HepG2 (cell line): Measurements from ENCODE around the gene ITGB3. TPM values are rescaled to one million over a fixed set of nuclear protein-coding genes. Genes with fewer than 3 reads are reported as not detected.

Experiments
- BRD4 ChIP-seq: sonication (generic); formaldehyde crosslinking; IDR thresholded peaks from 2 replicates; pipeline ENCODE4 v1.4.0; 2020; ENCODE audit warnings: missing genetic modification reagents
- ERF ChIP-seq: IDR thresholded peaks from 2 replicates; pipeline ENCODE4 v1.6.1; 2018; ENCODE audit warnings: missing biosample characterization, missing genetic modification reagents
- SETDB1 ChIP-seq: sonication (generic); formaldehyde crosslinking; IDR thresholded peaks from 2 replicates; pipeline ENCODE4 v1.5.1; 2020; ENCODE audit warnings: missing genetic modification reagents, mild to moderate bottlenecking, borderline replicate concordance
- SIX1 ChIP-seq: sonication (generic); formaldehyde crosslinking; IDR thresholded peaks from 2 replicates; pipeline ENCODE4 v1.4.0; 2020; ENCODE audit warnings: missing genetic modification reagents, borderline replicate concordance
- SOX13 ChIP-seq, 3 experiments: fragments of 450-650 bp in 1 of 3; sonication (generic) in 1 of 3; formaldehyde crosslinking in 1 of 3; IDR thresholded peaks in 2 of 3; conservative IDR thresholded peaks in 1 of 3; 2 replicates each; pipeline versions ENCODE4 v1.5.0 to v1.6.1; 2016 to 2020; ENCODE audit warnings: antibody characterized with exemption in 1 of 3, mild to moderate bottlenecking in 1 of 3, missing compliant biosample characterization in 1 of 3, missing genetic modification reagents in 1 of 3, moderate library complexity in 1 of 3
- TP53 ChIP-seq: sonication (generic); formaldehyde crosslinking; conservative IDR thresholded peaks from 2 replicates; pipeline ENCODE4 v1.4.0; 2020; ENCODE audit warnings: missing genetic modification reagents
- ZBTB20 ChIP-seq: sonication (generic); formaldehyde crosslinking; IDR thresholded peaks from 2 replicates; pipeline ENCODE4 v1.8.1; 2023; ENCODE audit warnings: missing genetic modification reagents, low read depth, mild to moderate bottlenecking, borderline replicate concordance
- ZNF17 ChIP-seq: sonication (generic); formaldehyde crosslinking; IDR thresholded peaks from 2 replicates; pipeline ENCODE4 v1.5.0; 2020; ENCODE audit warnings: mild to moderate bottlenecking, missing genetic modification reagents
- ZNF619 ChIP-seq: sonication (generic); formaldehyde crosslinking; IDR thresholded peaks from 2 replicates; pipeline ENCODE4 v1.4.0; 2020; ENCODE audit warnings: mild to moderate bottlenecking, missing genetic modification reagents
- ZNF782 ChIP-seq: sonication (generic); formaldehyde crosslinking; IDR thresholded peaks from 2 replicates; pipeline ENCODE4 v1.4.0; 2020; ENCODE audit warnings: missing genetic modification reagents, mild to moderate bottlenecking, borderline replicate concordance
- polyA plus RNA-seq, 8 experiments: library from polyadenylated mRNA; depleted of rRNA in 3 of 8; stranded (reverse) in 7 of 8; unstranded in 1 of 8; fragments of >200 nt; fragmentation: Illumina TruSeq in 4 of 8; extraction: Trizol in 4 of 8; gene quantifications; 2 replicates each; pipeline versions ENCODE4 v1.2.1 to v1.2.3, GENCODE V29; 2011 to 2016; ENCODE audit warnings: low read depth in 4 of 8, missing spikeins in 1 of 8, mixed read lengths in 1 of 8; ENCODE audit not compliant: insufficient read depth in 1 of 8
- total RNA-seq, 5 experiments: library from RNA; depleted of rRNA; stranded (reverse); fragments of >200 nt; fragmentation: Illumina TruSeq; extraction: Trizol; gene quantifications; 2 replicates each; pipeline ENCODE4 v1.2.3, GENCODE V29; 2016; ENCODE audit warnings: low read depth in 1 of 5
- TF ChIP-seq, protein P1 (sequence below): sonication (generic); formaldehyde crosslinking; IDR thresholded peaks from 2 replicates; pipeline ENCODE4 v1.4.0; 2020; ENCODE audit warnings: missing genetic modification reagents, mild to moderate bottlenecking, borderline replicate concordance
- TF ChIP-seq, protein P2 (sequence below): IDR thresholded peaks from 2 replicates; pipeline ENCODE4 v1.6.1; 2016; ENCODE audit warnings: low read depth, control low read depth
- TF ChIP-seq, protein P3 (sequence below): sonication (generic); formaldehyde crosslinking; IDR thresholded peaks from 2 replicates; pipeline ENCODE4 v1.8.1; 2023; ENCODE audit warnings: missing genetic modification reagents, mild to moderate bottlenecking, borderline replicate concordance
- TF ChIP-seq, protein P4 (sequence below), 2 experiments: fragments of 450-650 bp in 1 of 2; sonication (generic) in 1 of 2; formaldehyde crosslinking; IDR thresholded peaks; 2 replicates each; pipeline versions ENCODE4 v1.5.0 to v1.8.0; 2020 to 2022; ENCODE audit warnings: mild to moderate bottlenecking in 1 of 2, missing genetic modification reagents in 1 of 2
- TF ChIP-seq, protein P5 (sequence below): sonication (generic); formaldehyde crosslinking; IDR thresholded peaks from 2 replicates; pipeline ENCODE4 v1.5.0; 2020; ENCODE audit warnings: mild to moderate bottlenecking, low read depth, missing genetic modification reagents, borderline replicate concordance
- TF ChIP-seq, protein P6 (sequence below), 2 experiments: sonication (generic) in 1 of 2; formaldehyde crosslinking in 1 of 2; IDR thresholded peaks; 2 replicates each; pipeline versions ENCODE4 v1.4.0 to v1.6.1; 2016 to 2020; ENCODE audit warnings: borderline replicate concordance in 1 of 2, low read depth in 1 of 2, mild to moderate bottlenecking in 1 of 2, missing genetic modification reagents in 1 of 2

ITGB3 gene
- total and polyA plus RNA-seq, 2 of the 13 experiments (the other 11 are each of a cell fraction or from before 2014, with no cell fraction given) = 0.09 to 0.31 TPM

DNA sequence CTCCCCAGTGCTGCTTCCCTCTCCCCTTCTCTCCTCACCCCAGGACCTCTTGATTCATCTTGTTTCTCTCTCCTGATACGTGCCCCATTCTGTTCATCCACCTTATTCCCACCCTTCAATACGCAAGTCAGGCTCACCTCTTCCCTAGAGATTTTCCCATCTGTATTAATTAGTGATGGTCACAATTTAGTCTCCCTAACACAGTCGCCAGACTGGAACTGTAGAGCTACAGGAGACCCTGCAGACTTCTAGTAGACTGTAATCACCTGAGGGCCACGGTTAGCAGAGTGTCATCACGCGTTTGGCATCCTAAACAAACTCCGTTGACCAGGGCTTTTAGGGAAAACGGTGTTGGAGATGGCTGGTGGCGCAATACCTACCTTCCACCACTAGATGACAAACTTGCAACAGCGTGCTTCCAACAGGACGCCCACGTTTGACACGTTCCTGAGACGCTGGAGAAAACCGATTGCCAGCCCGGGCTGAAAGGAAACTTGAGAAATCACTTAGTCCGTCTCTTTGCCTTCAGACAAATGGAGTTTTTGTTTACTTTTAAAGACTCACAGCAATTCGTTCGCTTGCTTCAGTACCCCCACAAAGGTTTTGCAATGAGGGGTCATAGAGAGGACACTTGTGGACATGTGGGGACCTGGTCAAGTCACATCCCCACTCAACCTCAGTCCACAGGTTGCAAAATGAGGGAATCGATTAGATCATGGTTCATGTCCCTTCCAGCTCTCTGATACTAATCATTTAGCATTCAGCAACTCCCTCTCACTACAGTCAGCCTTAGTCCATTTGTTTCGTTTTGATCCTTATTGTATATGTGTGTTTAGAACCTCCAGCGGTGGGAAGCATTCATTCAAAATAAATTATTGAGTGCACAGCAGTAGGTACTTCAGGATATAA is 23.8 kb upstream of the ITGB3 start (continued):
- TF ChIP-seq, protein P1, sequence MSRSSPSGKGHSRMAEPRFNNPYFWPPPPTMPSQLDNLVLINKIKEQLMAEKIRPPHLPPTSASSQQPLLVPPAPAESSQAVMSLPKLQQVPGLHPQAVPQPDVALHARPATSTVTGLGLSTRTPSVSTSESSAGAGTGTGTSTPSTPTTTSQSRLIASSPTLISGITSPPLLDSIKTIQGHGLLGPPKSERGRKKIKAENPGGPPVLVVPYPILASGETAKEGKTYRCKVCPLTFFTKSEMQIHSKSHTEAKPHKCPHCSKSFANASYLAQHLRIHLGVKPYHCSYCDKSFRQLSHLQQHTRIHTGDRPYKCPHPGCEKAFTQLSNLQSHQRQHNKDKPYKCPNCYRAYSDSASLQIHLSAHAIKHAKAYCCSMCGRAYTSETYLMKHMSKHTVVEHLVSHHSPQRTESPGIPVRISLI (CRISPR knock-in tag) = peak; percentile 28; the same call in 1 of the 2 replicates
- TF ChIP-seq, protein P2, sequence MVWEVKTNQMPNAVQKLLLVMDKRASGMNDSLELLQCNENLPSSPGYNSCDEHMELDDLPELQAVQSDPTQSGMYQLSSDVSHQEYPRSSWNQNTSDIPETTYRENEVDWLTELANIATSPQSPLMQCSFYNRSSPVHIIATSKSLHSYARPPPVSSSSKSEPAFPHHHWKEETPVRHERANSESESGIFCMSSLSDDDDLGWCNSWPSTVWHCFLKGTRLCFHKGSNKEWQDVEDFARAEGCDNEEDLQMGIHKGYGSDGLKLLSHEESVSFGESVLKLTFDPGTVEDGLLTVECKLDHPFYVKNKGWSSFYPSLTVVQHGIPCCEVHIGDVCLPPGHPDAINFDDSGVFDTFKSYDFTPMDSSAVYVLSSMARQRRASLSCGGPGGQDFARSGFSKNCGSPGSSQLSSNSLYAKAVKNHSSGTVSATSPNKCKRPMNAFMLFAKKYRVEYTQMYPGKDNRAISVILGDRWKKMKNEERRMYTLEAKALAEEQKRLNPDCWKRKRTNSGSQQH (CRISPR knock-in tag) = peak; percentile 88; the same call in 1 of the 2 replicates
- TF ChIP-seq ZNF782 (CRISPR knock-in tag) (peak; percentile 66; the same call in 1 of the 2 replicates), ZBTB20 (CRISPR knock-in tag) (no peak), ERF (CRISPR knock-in tag) (peak; percentile 88), SETDB1 (CRISPR knock-in tag) (no peak), ZNF619 (CRISPR knock-in tag) (0 out of 2 replicates have a peak, but pooled peaks have one; percentile 44), ZNF17 (CRISPR knock-in tag) (peak; percentile 58; the same call in 1 of the 2 replicates), SIX1 (CRISPR knock-in tag) (peak; percentile 59; the same call in 1 of the 2 replicates), BRD4 (CRISPR knock-in tag) (no peak), TP53 (CRISPR knock-in tag) (no peak), SOX13 (IDR thresholded peaks at IDR 0.05) (no peak), SOX13 (CRISPR knock-in tag; conservative IDR thresholded peaks at IDR 0.05 in 1 of 2, IDR thresholded peaks at IDR 0.05 in 1 of 2) (peak in 1 of 2 experiments; percentile 36; a peak in 2 of 4 replicates)
- TF ChIP-seq, protein P3, sequence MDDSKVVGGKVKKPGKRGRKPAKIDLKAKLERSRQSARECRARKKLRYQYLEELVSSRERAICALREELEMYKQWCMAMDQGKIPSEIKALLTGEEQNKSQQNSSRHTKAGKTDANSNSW = no peak
- TF ChIP-seq, protein P4, sequence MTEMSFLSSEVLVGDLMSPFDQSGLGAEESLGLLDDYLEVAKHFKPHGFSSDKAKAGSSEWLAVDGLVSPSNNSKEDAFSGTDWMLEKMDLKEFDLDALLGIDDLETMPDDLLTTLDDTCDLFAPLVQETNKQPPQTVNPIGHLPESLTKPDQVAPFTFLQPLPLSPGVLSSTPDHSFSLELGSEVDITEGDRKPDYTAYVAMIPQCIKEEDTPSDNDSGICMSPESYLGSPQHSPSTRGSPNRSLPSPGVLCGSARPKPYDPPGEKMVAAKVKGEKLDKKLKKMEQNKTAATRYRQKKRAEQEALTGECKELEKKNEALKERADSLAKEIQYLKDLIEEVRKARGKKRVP (CRISPR knock-in tag; IDR thresholded peaks at IDR 0.05) = peak in 1 of 2 experiments; percentile 68; a peak in 1 of 4 replicates
- TF ChIP-seq, protein P5, sequence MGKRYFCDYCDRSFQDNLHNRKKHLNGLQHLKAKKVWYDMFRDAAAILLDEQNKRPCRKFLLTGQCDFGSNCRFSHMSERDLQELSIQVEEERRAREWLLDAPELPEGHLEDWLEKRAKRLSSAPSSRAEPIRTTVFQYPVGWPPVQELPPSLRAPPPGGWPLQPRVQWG (CRISPR knock-in tag) = no peak
- TF ChIP-seq, protein P6, sequence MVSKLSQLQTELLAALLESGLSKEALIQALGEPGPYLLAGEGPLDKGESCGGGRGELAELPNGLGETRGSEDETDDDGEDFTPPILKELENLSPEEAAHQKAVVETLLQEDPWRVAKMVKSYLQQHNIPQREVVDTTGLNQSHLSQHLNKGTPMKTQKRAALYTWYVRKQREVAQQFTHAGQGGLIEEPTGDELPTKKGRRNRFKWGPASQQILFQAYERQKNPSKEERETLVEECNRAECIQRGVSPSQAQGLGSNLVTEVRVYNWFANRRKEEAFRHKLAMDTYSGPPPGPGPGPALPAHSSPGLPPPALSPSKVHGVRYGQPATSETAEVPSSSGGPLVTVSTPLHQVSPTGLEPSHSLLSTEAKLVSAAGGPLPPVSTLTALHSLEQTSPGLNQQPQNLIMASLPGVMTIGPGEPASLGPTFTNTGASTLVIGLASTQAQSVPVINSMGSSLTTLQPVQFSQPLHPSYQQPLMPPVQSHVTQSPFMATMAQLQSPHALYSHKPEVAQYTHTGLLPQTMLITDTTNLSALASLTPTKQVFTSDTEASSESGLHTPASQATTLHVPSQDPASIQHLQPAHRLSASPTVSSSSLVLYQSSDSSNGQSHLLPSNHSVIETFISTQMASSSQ (IDR thresholded peaks at IDR 0.05; ENCODE audit: low read depth) = no peak
- TF ChIP-seq, protein P6 (CRISPR knock-in tag; IDR thresholded peaks at IDR 0.05; ENCODE audit: borderline replicate concordance) = no peak
